SW 1271 (cell line): ENCODE data around the gene APC2.

ENCODE experiments used
- DNase-seq, 2 experiments: peaks; one replicate each; lab custom pipeline; 2025; lab: John Stamatoyannopoulos, UW

APC2 gene

GRCh38 chr19:1478934-1479707 lies 29.2 kb downstream of the APC2 start, which contains the start of gene C19orf25:
Gene C19orf25, minus strand, starts transcription at chr19:1479215. Its CDS starts 312 bp downstream, at chr19:1478903.
- DNase-seq: peak; percentile 81 to 90

DNA sequence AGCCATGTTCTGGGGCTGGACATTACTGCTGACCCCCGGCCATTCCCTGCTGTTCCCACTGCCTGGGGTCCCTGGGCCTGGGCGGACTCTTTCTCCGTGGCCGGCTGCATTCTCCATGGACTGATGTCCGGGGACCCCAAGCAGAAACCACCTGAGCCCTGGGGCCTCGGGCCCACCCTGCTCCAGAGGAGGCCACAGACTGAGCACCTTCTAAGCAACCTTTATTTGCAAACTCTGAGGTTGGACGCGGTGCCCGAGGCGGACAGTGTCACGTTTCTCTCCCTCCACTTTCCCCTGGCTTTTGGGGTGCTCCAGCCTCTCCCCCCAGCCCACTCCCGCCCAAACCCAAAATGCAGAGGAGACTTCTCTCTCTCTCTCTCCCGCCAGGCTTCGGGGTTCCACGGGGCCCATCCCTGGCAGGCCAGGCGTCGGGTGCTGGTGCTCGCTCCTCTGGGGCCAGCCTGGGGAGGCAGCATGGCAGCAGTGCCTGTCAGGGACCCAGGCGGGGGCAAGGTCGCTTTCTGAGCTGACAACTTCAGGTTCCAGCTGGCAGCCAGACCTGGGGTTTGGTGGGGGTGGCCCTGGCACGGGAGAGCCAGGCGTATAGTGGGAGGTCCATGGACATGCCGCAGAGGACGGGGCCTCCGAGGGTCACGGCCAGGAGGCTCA lies 31.4 kb downstream of the APC2 start:
- DNase-seq: no peak

DNA sequence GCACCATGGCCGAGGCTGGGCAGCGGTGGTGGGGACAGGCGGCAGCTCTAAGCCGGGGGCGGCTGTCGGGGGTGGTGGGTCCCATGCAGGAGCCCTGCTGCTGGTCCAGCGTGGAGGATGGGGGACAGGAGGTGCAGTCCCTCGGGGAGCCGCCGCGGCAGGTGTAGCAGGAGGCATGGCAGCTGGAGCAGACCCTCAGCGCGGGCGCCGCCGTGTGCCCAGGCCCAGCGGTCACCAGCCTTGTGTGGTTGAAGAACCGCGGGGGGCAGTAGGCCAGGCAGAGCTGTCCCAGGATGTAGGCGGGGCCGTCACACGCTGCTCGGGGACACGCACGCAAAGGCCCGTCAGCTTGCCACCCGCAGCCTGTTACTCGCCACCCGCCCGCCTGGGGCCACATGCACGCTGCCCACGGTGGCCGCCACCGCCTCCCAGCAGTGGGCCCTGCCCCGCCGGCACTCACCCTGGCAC lies 32.0 kb downstream of the APC2 start:
- DNase-seq: no peak

DNA sequence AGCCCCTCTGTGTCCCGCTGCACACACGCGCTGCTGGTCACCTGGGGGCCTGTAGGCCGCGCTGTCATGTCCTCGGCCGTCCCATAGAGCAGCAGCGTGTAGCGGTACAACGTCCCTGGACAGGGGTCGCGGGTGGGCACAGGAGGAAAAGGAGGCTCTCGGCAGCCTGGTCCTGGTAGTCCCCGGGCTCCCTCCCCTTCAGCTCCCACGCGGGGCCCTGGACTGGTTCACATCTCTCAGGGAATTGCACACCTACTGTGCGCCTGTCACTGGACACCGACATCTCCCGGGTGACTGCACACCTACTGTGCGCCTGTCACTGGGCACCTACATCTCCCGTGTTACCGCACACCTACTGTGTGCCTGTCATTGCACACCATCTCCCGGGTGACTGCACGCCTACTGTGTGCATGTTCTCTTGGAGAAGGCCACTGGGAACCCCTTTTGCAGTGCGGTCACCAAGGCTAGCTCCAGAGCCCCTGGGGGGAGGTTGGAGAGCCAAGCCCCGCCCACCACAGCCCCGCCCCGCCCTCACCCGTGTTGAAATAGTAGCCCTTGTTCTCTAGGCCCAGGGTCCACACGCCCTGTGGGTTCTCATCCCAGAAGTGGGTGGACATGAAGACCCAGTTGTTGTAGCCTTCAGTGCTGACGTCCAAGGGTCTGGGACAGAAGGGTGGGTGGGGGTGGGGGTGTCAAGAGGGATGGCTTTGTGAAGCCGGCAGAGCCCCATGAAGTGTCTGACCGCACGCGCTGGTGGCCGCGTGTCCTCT lies 32.6 kb downstream of the APC2 start:
- DNase-seq: no peak

DNA sequence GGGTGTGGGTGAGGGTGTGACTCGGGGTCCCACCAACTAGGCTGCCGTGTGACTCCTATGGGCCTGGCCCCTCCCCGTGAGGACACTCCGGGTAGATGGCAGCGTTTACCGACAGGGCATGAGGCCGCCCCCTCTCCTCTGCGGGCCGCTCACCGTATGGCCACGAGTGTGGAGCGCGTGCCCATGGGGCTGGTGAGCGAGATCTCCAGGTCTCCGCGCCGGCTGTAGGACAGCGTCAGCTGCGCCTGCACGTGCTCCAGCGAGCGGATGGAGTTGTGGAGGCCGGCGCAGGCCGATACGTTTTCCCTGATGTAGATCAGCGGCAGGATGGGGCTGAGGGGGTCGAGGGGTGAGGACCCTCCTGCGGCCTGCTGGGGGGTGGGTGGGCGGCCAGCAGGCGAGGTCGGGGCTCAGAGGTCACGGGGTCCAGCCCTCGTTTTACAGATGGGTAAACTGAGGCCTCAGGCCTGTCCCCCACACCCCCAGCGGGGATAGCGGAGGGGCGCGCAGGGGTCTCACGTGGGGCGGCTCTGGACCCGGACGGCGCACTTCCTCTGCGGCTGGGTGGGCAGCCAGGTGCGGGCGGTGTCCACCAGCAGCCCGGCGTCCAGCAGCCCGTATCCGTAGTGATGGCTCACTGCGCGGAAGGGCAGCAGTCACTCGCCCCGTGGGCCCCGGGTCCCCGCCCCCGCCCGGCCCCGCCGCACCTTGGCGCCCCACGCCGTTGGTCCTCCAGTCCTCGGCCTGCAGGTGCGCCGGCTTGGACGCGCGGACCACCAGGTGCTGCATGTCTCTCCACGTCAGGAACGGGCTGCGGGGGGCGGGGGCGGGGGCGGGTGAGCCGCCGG lies 33.4 kb downstream of the APC2 start:
- no peak for DNase-seq

DNA sequence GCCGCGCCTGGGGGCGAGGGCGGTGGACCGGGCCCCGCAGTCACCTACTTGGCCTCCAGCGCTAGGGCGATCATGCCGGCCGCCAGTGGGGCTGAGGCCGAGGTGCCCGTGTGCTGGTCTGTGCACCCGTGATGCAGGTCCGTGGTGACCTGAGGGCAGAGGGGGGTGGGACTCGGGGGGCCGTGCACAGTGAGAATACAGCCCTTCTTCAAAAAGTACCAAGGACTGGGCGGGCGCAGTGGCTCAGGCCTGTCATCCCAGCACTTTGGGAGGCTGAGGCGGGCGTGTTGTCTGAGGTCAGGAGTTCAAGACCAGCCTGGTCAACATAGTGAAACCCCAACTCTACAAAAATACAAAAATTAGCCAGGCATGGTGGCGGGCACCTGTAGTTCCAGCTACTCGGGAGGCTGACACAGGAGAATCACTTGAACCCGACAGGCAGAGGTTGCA lies 34.1 kb downstream of the APC2 start:
- no peak for DNase-seq

DNA sequence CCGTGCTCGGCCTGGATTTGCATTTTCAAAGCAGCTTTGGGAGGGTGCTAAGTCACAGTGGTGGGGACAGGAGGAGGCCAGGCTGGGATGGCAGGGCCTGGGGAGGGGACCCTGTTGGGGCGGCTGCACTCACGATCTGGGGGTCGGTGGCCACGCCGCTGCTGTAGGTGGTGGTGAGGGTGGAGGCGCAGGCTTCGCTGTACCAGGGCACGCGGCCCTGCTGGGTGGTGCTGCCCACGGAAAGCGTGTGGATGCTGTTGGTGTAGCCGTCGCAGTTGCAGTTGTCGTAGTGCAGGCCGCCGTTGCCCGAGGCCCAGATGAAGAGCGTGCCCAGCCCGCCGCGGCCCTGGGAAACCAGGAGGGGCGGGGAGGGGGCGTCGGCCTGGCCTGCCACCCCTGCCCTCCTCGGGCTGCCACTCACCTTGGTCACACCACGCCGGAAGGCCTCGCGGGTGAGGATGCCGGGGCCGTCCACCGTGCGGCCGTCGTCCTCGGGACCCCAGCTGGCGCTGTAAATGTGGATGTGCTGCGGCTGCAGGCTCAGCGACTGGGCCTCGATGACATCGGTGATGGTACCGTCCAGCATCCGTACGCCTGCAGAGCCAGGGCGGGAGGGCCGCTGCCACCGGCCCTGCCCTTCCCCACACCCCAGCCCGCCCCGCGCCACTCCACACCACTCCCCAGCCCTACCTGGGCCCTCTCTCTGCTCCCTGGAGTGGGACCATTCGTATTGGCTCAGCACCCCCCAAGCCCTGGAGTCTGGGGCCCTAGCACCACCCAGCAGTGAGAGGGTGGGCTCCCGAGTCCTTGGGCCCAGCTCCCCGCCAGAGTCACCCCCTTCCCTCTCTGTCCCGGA lies 37.0 kb downstream of the APC2 start:
- DNase-seq: no peak

DNA sequence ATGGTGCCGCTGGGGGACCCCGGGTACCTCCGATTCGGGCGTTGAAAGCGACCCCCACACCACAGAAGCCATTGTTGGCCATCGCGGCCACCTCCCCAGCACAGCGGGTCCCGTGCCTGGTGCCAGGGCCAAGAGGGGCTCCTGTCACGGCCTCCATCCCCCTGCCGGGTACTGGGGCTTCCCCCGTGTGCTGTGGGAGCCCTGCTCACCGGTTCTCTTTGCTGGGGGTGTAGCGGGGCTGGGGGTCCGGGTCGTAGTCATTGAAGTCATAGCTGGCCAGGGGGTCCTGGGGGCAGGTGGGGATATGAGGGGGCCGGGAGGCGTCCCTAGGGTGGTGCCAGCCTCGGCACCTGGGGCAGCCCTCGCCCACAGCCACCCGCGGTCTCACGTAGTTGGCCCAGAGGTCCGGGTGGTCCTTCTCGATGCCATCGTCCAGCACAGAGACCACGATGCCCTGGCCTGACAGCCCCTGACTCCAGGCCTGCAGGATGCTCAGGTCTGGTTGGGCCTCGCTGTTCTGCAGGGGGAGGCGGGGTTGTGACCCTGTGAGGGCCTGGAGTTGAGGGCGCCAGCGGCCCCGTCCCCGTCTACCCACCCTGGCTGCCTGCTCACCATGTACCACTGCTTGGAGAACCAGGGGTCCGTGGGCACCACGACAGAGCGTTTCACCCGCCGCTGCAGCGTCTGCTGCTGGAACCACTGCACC lies 37.8 kb downstream of the APC2 start:
- no peak for DNase-seq

- DNase-seq: no peak
Observed at GRCh38 chr19:1488282-1488601, 38.3 kb downstream of the APC2 start.

GRCh38 chr19:1489463-1490310 lies 39.8 kb downstream of the APC2 start:
- no peak for DNase-seq

- DNase-seq: peak; percentile 89 to 97
Observed at GRCh38 chr19:1490311-1491113, 40.6 kb downstream of the APC2 start, which contains the start of gene PCSK4. Gene PCSK4, minus strand, starts transcription at chr19:1490350. Its CDS starts 4 bp downstream, at chr19:1490346.

- DNase-seq: no peak
Observed at GRCh38 chr19:1491114-1491848, 41.4 kb downstream of the APC2 start, which contains the start of gene REEP6. Gene REEP6, plus strand, starts transcription at chr19:1491181. Its CDS starts 89 bp downstream, at chr19:1491270.

GRCh38 chr19:1491849-1492170 lies 41.9 kb downstream of the APC2 start:
- DNase-seq: no peak

DNA sequence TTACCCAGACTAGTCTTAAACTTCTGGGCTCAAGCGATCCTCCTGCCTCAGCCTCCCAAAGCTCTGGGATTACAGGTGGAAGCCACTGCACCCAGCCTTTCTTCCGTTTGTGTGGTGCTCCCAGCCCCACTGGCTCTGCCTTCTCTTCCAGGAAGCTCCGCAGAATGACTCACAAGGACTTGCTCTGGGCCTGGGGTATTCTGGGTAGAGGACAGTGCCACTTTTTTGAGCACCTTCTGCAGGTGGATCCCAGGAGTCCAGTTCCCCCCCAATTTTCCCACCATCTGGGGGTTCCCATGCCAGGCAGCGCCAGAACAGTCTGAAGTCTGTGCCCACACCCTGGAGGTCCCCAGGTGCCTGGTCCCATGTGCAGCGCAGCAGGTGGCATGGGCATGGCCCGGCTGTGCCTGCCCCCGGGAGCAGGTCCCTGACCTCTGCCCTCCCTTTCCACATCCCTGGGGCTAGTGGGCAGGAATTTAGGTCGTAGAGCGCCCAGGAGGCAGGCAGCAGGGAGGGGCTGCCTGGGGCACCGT lies 42.6 kb downstream of the APC2 start:
- no peak for DNase-seq

- no peak for DNase-seq
Observed at GRCh38 chr19:1494115-1494815, 44.3 kb downstream of the APC2 start.

DNA sequence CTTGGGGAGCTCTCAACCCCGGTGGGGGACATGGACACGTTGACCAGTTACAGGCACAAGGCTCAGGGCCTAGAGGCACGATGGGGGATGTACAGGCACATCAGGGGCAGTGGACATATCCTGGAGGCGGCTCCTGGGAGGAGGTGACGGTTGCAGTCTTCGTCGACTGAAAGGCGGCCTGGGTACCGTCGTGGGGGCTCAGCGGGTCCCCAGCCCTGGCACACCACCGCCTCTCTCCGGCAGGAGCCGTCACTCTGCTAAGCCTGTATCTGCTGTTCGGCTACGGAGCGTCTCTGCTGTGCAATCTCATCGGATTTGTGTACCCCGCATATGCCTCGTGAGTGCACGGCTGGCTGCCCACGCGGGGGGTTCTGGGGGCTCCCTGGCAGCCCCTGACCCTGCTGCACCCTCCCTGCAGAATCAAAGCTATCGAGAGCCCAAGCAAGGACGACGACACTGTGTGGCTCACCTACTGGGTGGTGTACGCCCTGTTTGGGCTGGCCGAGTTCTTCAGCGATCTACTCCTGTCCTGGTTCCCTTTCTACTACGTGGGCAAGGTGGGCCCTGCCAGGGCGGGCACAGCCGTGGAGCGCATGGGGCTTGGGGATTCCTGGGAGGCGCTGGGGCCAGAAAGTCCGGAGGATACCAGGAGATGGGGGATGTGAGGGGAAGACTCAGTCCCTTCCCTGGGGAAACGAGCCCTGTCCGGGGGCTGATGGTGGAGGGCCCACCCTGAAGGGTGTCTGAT lies 45.3 kb downstream of the APC2 start:
- no peak for DNase-seq
